MCF 10A (cell line): ENCODE results near the gene KLF17. TPM values are rescaled to one million over a fixed set of nuclear protein-coding genes. Genes with fewer than 3 reads are reported as not detected.

Experiments used
- BruUV-seq: library from RNA; stranded (reverse); fragments of 400-500 nt; replicated peaks from 2 replicates; lab custom pipeline; 2021; lab: Mats Ljungman, UMichigan
- CTCF ChIA-PET: fragments of 300-600 bp; sonication (Branson Sonifier 250); formaldehyde crosslinking; extraction: SDS; loops from one replicate; lab custom pipeline; 2021; ENCODE audit warnings: antibody characterized with exemption, inconsistent platforms; lab: Yijun Ruan, JAX
- POLR2A ChIA-PET: fragments of 300-600, 350-650 bp; sonication (Branson Sonifier 250); formaldehyde crosslinking; extraction: SDS; loops from one replicate; lab custom pipeline; 2020; ENCODE audit warnings: antibody characterized with exemption, inconsistent platforms; lab: Yijun Ruan, JAX
- DNase-seq: peaks from one replicate; pipeline ENCODE4 v3.0.0-alpha.2; 2018; ENCODE audit not compliant: unreplicated experiment
- H3K27ac Mint-ChIP-seq: one replicate; pipeline ENCODE4 v1.8.0; 2022; ENCODE audit warnings: mild to moderate bottlenecking, low read depth, mixed read lengths; ENCODE audit not compliant: unreplicated experiment
- H3K27me3 Mint-ChIP-seq: one replicate; pipeline ENCODE4 v1.8.0; 2022; ENCODE audit warnings: mixed read lengths; ENCODE audit not compliant: insufficient read depth, unreplicated experiment
- H3K36me3 Mint-ChIP-seq: one replicate; pipeline ENCODE4 v1.8.0; 2022; ENCODE audit warnings: mild to moderate bottlenecking, moderate library complexity, mixed read lengths; ENCODE audit not compliant: insufficient read depth, unreplicated experiment
- H3K4me1 Mint-ChIP-seq: one replicate; pipeline ENCODE4 v1.8.0; 2022; ENCODE audit warnings: mixed read lengths; ENCODE audit not compliant: insufficient read depth, unreplicated experiment
- H3K4me3 Mint-ChIP-seq: one replicate; pipeline ENCODE4 v1.8.0; 2022; ENCODE audit warnings: mild to moderate bottlenecking, moderate library complexity, mixed read lengths; ENCODE audit not compliant: unreplicated experiment
- H3K9me3 Mint-ChIP-seq: one replicate; pipeline ENCODE4 v1.8.0; 2022; ENCODE audit warnings: mixed read lengths; ENCODE audit not compliant: unreplicated experiment
- intact Hi-C: fragments of 100-400 bp; cut with micrococcal nuclease; formaldehyde crosslinking; loops from 2 replicates; pipeline ENCODE4 v1.14.1; 2022
- total RNA-seq: library from RNA; stranded (reverse); gene quantifications from 2 replicates; pipeline ENCODE4 v1.2.3, GENCODE V29; 2022
- TF ChIP-seq, protein P1 (sequence below): fragments of 200-600 bp; IDR thresholded peaks from one replicate; pipeline ENCODE4 v1.8.0; 2022; ENCODE audit warnings: antibody characterized with exemption, mild to moderate bottlenecking; ENCODE audit not compliant: unreplicated experiment

The KLF17 gene
- total RNA-seq, 1 experiment from 2014 or later = not detected

DNA sequence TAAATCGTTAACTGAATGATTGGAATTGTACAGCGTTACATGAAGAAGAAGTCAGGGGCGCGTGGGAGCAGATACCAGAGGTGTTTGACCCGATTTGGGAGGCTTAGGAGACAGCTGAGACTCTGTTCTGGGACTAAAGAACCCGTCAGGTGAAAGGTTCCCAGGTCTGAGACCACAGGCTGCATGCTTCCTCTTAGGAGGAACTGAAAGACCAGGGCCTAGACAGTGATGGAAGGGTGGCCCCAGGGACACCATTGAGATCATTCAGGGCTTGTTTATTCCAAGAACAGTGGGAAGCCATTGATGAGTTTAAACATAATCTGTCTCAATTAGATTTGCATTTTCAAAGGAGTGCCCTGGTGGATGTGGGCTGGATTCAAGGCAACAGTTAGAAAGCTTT is 904 bp downstream of the KLF17 start:
- DNase-seq = no peak
- Mint-ChIP-seq H3K27ac (no peak overlapping the region), H3K36me3 (no peaks in the 10 kb centered on the region), H3K4me1 (no peaks in the 10 kb centered on the region), H3K9me3 (no peaks in the 10 kb centered on the region), H3K4me3 (no peak overlapping the region), H3K27me3 (peaks cover 21% of the 10 kb centered on the region)
- TF ChIP-seq, protein P1, sequence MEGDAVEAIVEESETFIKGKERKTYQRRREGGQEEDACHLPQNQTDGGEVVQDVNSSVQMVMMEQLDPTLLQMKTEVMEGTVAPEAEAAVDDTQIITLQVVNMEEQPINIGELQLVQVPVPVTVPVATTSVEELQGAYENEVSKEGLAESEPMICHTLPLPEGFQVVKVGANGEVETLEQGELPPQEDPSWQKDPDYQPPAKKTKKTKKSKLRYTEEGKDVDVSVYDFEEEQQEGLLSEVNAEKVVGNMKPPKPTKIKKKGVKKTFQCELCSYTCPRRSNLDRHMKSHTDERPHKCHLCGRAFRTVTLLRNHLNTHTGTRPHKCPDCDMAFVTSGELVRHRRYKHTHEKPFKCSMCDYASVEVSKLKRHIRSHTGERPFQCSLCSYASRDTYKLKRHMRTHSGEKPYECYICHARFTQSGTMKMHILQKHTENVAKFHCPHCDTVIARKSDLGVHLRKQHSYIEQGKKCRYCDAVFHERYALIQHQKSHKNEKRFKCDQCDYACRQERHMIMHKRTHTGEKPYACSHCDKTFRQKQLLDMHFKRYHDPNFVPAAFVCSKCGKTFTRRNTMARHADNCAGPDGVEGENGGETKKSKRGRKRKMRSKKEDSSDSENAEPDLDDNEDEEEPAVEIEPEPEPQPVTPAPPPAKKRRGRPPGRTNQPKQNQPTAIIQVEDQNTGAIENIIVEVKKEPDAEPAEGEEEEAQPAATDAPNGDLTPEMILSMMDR = no peak
- POLR2A ChIA-PET = no interaction called here
- intact Hi-C loops = no loop called here
- BruUV-seq = no TSS peak
- CTCF ChIA-PET = no interaction called here

DNA sequence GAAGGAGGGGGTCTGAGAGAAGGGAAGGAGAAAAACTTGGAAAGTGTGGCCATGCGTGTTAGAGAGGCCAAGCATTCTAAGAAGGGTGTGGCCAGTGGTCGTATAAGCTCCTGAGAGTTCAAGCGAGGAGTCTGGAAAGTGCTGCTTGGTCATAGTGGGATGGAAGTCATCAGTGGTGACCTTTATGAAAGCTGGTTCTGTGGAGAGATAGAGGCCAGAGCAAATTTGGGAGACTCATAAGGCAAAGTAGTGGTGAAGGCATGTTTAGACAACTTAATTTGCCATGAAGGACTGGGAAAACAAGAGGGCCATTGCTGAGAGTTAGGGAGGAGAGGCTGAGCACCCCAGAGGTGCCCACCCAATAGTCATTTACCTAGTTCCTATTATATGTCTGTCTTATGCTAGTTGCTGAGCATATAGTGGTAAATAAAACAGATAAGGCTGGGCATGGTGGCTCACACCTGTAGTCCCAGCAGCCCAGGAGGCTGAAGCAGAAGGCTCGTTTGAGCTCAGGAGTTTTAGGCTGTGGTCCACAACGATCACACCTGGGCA is 1.9 kb downstream of the KLF17 start:
- Mint-ChIP-seq H3K27ac (no peak overlapping the region), H3K27me3 (peaks cover 21% of the 10 kb centered on the region), H3K36me3 (no peaks in the 10 kb centered on the region), H3K4me3 (no peak overlapping the region), H3K4me1 (no peaks in the 10 kb centered on the region), H3K9me3 (no peaks in the 10 kb centered on the region)
- CTCF ChIA-PET = interaction anchor here (1.1 kb wide), 1 partner anchor 97 kb away, joined by 3 read pairs; no protein-coding TSS in a partner anchor
- intact Hi-C loops = no loop called here
- TF ChIP-seq, protein P1 = no peak
- POLR2A ChIA-PET = no interaction called here
- no TSS peak for BruUV-seq
- DNase-seq = no peak

DNA sequence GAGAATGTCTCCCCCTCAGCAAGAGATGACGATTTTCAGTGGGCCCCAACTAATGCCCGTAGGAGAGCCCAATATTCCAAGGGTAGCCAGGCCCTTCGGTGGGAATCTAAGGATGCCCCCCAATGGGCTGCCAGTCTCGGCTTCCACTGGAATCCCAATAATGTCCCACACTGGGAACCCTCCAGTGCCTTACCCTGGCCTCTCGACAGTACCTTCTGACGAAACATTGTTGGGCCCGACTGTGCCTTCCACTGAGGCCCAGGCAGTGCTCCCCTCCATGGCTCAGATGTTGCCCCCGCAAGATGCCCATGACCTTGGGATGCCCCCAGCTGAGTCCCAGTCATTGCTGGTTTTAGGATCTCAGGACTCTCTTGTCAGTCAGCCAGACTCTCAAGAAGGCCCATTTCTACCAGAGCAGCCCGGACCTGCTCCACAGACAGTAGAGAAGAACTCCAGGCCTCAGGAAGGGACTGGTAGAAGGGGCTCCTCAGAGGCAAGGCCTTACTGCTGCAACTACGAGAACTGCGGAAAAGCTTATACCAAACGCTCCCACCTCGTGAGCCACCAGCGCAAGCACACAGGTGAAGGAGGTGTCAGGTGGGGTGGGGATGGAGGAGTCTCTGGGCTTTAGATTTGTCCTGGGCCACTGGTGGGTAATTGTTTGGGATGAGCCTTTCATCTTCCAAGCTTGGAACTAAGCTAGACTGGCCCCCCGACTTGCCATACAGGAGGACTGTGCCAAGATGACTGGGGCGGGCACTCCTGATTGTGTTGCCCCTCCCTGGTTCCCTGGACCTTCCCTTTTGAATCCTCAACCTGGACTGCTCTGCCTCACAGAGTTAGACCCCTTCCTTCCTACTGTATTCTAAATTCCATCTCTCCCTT is 11.2 kb downstream of the KLF17 start:
- ChIA-PET POLR2A (no interaction called here), CTCF (no interaction called here)
- H3K36me3 Mint-ChIP-seq = peaks cover 6% of the 10 kb centered on the region
- no peak overlapping the region for H3K4me3 Mint-ChIP-seq
- peaks cover 14% of the 10 kb centered on the region for H3K27me3 Mint-ChIP-seq
- H3K9me3 Mint-ChIP-seq = no peaks in the 10 kb centered on the region
- H3K27ac Mint-ChIP-seq = no peak overlapping the region
- no peak for DNase-seq
- no peaks in the 10 kb centered on the region for H3K4me1 Mint-ChIP-seq
- TF ChIP-seq, protein P1 = no peak
- intact Hi-C loops = no loop called here
- BruUV-seq = no TSS peak

DNA sequence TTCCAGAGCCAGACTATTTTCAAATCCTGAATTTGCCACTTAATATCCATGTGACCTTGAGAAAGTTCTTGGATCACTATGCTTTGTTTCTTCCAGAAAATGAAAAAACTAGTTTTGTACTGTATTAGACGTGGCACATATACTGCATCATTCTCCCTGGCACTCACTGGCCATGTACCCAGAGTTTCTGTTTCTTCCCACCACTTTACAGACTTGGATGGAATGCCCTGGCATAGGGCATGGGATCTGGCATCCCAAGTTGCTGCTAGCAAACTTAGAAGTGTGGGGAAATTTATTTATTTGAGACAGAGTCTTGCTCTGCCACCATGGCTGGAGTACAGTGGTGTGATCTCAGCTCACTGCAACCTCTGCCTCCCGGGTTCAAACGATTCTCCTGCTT is 12.8 kb downstream of the KLF17 start:
- TF ChIP-seq, protein P1 = no peak
- Mint-ChIP-seq H3K4me1 (no peaks in the 10 kb centered on the region), H3K36me3 (peaks cover 6% of the 10 kb centered on the region), H3K27ac (no peak overlapping the region), H3K9me3 (no peaks in the 10 kb centered on the region), H3K27me3 (peaks cover 14% of the 10 kb centered on the region), H3K4me3 (no peak overlapping the region)
- ChIA-PET CTCF (no interaction called here), POLR2A (no interaction called here)
- DNase-seq = no peak
- intact Hi-C loops = no loop called here
- BruUV-seq = no TSS peak
